HepG2 (cell line): ENCODE results near the gene SCYL1. TPM values are rescaled to one million over a fixed set of nuclear protein-coding genes. Genes with fewer than 3 reads are reported as not detected.

ENCODE experiments used
- ARID2 ChIP-seq: sonication (generic); formaldehyde crosslinking; IDR thresholded peaks from 2 replicates; pipeline ENCODE4 v1.8.1; 2022; ENCODE audit warnings: mild to moderate bottlenecking, missing genetic modification reagents, borderline replicate concordance
- ARNT2 ChIP-seq: sonication (generic); formaldehyde crosslinking; IDR thresholded peaks from 2 replicates; pipeline ENCODE4 v1.8.0; 2022; ENCODE audit warnings: mild to moderate bottlenecking, low read depth, missing genetic modification reagents, moderate library complexity
- ASH2L ChIP-seq: fragments of 300-600, 200-600 bp; sonication (generic); IDR thresholded peaks from 2 replicates; pipeline ENCODE4 v1.7.0; 2017; ENCODE audit warnings: low read depth, mild to moderate bottlenecking, moderate library complexity, mixed read lengths, low read length; ENCODE audit not compliant: insufficient read length
- ATF5 ChIP-seq: sonication (generic); formaldehyde crosslinking; IDR thresholded peaks from 2 replicates; pipeline ENCODE4 v1.4.0; 2020; ENCODE audit warnings: mild to moderate bottlenecking, low read depth, missing genetic modification reagents
- BCL6 ChIP-seq: IDR thresholded peaks from 2 replicates; pipeline ENCODE4 v1.6.1; 2016; ENCODE audit warnings: missing genetic modification reagents, missing compliant biosample characterization
- CREB1 ChIP-seq, 2 experiments: fragments of 450-650 bp in 1 of 2; IDR thresholded peaks; 2 replicates each; pipeline ENCODE4 v1.6.1; 2016 to 2017; ENCODE audit warnings: control low read depth in 1 of 2, mild to moderate bottlenecking in 1 of 2, missing compliant biosample characterization in 1 of 2, missing genetic modification characterization in 1 of 2
- CREBL2 ChIP-seq: sonication (generic); formaldehyde crosslinking; IDR thresholded peaks from 2 replicates; pipeline ENCODE4 v1.8.1; 2023; ENCODE audit warnings: missing genetic modification reagents, mild to moderate bottlenecking, borderline replicate concordance
- DPF2 ChIP-seq: sonication (generic); formaldehyde crosslinking; IDR thresholded peaks from 2 replicates; pipeline ENCODE4 v1.4.0; 2020; ENCODE audit warnings: mild to moderate bottlenecking, low read depth, missing genetic modification reagents, borderline replicate concordance
- ERF ChIP-seq: IDR thresholded peaks from 2 replicates; pipeline ENCODE4 v1.6.1; 2018; ENCODE audit warnings: missing biosample characterization, missing genetic modification reagents
- ESRRA ChIP-seq: sonication (generic); formaldehyde crosslinking; IDR thresholded peaks from 2 replicates; pipeline ENCODE4 v1.5.1; 2020; ENCODE audit warnings: mild to moderate bottlenecking, low read depth, missing genetic modification reagents
- HES4 ChIP-seq: sonication (generic); formaldehyde crosslinking; IDR thresholded peaks from 2 replicates; pipeline ENCODE4 v1.9.0; 2021; ENCODE audit warnings: mild to moderate bottlenecking, missing genetic modification reagents, borderline replicate concordance
- HNRNPH1 ChIP-seq: fragments of 200-400 bp; formaldehyde crosslinking; optimal IDR thresholded peaks from 2 replicates; pipeline ENCODE3; 2017; ENCODE audit warnings: mild to moderate bottlenecking, low read depth, low read length
- HOMEZ ChIP-seq: IDR thresholded peaks from 2 replicates; pipeline ENCODE4 v1.6.1; 2016; ENCODE audit warnings: low read depth
- JUND ChIP-seq: sonication (generic); formaldehyde crosslinking; IDR thresholded peaks from 2 replicates; pipeline ENCODE4 v1.8.0; 2022; ENCODE audit warnings: mild to moderate bottlenecking, missing genetic modification reagents
- KAT7 ChIP-seq: IDR thresholded peaks from 2 replicates; pipeline ENCODE4 v1.6.1; 2018; ENCODE audit warnings: borderline replicate concordance, missing compliant biosample characterization
- KDM5A ChIP-seq: fragments of 200-600 bp; sonication (generic); IDR thresholded peaks from 2 replicates; pipeline ENCODE4 v1.7.0; 2018; ENCODE audit warnings: antibody characterized with exemption, mild to moderate bottlenecking, low read length, borderline replicate concordance
- MEF2D ChIP-seq: sonication (generic); formaldehyde crosslinking; IDR thresholded peaks from 2 replicates; pipeline ENCODE4 v1.5.1; 2020; ENCODE audit warnings: mild to moderate bottlenecking, missing genetic modification reagents
- MIXL1 ChIP-seq: IDR thresholded peaks from 2 replicates; pipeline ENCODE4 v1.6.1; 2016
- MTERF4 ChIP-seq: sonication (generic); formaldehyde crosslinking; IDR thresholded peaks from 2 replicates; pipeline ENCODE4 v1.8.0; 2023; ENCODE audit warnings: mild to moderate bottlenecking, missing genetic modification reagents
- NFE2 ChIP-seq: sonication (generic); formaldehyde crosslinking; IDR thresholded peaks from 2 replicates; pipeline ENCODE4 v1.4.0; 2020; ENCODE audit warnings: missing genetic modification reagents
- NFYC ChIP-seq: IDR thresholded peaks from 2 replicates; pipeline ENCODE4 v1.6.1; 2016; ENCODE audit warnings: missing genetic modification reagents, missing compliant biosample characterization
- PLRG1 ChIP-seq: fragments of 450-650 bp; conservative IDR thresholded peaks from 2 replicates; pipeline ENCODE4 v1.6.1; 2016
- RAD51 ChIP-seq: fragments of 450-650 bp; IDR thresholded peaks from 2 replicates; pipeline ENCODE4 v1.6.1; 2016; ENCODE audit warnings: borderline replicate concordance
- SMYD3 ChIP-seq: sonication (generic); formaldehyde crosslinking; IDR thresholded peaks from 2 replicates; pipeline ENCODE4 v1.8.1; 2023; ENCODE audit warnings: mild to moderate bottlenecking, missing genetic modification reagents
- TARDBP ChIP-seq: sonication (generic); formaldehyde crosslinking; IDR thresholded peaks from 2 replicates; pipeline ENCODE4 v1.8.0; 2022; ENCODE audit warnings: mild to moderate bottlenecking, missing genetic modification reagents
- WIZ ChIP-seq: sonication (generic); formaldehyde crosslinking; IDR thresholded peaks from 2 replicates; pipeline ENCODE4 v1.5.1; 2020; ENCODE audit warnings: mild to moderate bottlenecking, missing genetic modification reagents
- ZNF383 ChIP-seq: sonication (generic); formaldehyde crosslinking; IDR thresholded peaks from 2 replicates; pipeline ENCODE4 v1.4.0; 2020; ENCODE audit warnings: missing genetic modification reagents, mild to moderate bottlenecking, borderline replicate concordance
- ZSCAN21 ChIP-seq: sonication (generic); formaldehyde crosslinking; IDR thresholded peaks from 2 replicates; pipeline ENCODE4 v1.8.0; 2022; ENCODE audit warnings: mild to moderate bottlenecking, missing genetic modification reagents, moderate library complexity, borderline replicate concordance
- polyA plus RNA-seq, 8 experiments: library from polyadenylated mRNA; depleted of rRNA in 3 of 8; stranded (reverse) in 7 of 8; unstranded in 1 of 8; fragments of >200 nt; fragmentation: Illumina TruSeq in 4 of 8; extraction: Trizol in 4 of 8; gene quantifications; 2 replicates each; pipeline versions ENCODE4 v1.2.1 to v1.2.3, GENCODE V29; 2011 to 2016; ENCODE audit warnings: low read depth in 4 of 8, missing spikeins in 1 of 8, mixed read lengths in 1 of 8; ENCODE audit not compliant: insufficient read depth in 1 of 8
- total RNA-seq, 5 experiments: library from RNA; depleted of rRNA; stranded (reverse); fragments of >200 nt; fragmentation: Illumina TruSeq; extraction: Trizol; gene quantifications; 2 replicates each; pipeline ENCODE4 v1.2.3, GENCODE V29; 2016; ENCODE audit warnings: low read depth in 1 of 5

The SCYL1 gene
- total and polyA plus RNA-seq, 2 of the 13 experiments (the other 11 are each of a cell fraction or from before 2014, with no cell fraction given), result 65.9 to 103 TPM

GRCh38 chr11:65487467-65488272 is 37.2 kb upstream of the SCYL1 start (continued):
- TF ChIP-seq DPF2 (CRISPR knock-in tag), result no peak
- peak; percentile 44 for TF ChIP-seq ASH2L
- peak; percentile 53; the same call in 1 of the 2 replicates for TF ChIP-seq BCL6
- TF ChIP-seq TARDBP, result peak; percentile 36; the same call in 1 of the 2 replicates
- peak; percentile 44; the same call in 1 of the 2 replicates for TF ChIP-seq ARNT2 (CRISPR knock-in tag)
- no peak for TF ChIP-seq KAT7 (CRISPR knock-in tag)
- TF ChIP-seq MIXL1, result peak; percentile 9; the same call in 1 of the 2 replicates
- no peak for TF ChIP-seq NFE2 (CRISPR knock-in tag)
- TF ChIP-seq WIZ (CRISPR knock-in tag), result no peak
- no peak for TF ChIP-seq HES4
- TF ChIP-seq MEF2D (CRISPR knock-in tag), result 0 out of 2 replicates have a peak, but pooled peaks have one; percentile 4
- TF ChIP-seq ERF, result peak; percentile 26; the same call in 1 of the 2 replicates
- peak; percentile 59 for TF ChIP-seq ZSCAN21 (CRISPR knock-in tag)
- TF ChIP-seq MTERF4 (CRISPR knock-in tag), result no peak
- TF ChIP-seq HNRNPH1, result no peak
- TF ChIP-seq JUND, result peak; percentile 82
- 0 out of 2 replicates have a peak, but pooled peaks have one; percentile 18 for TF ChIP-seq KDM5A
- TF ChIP-seq ZNF383 (CRISPR knock-in tag), result no peak
- TF ChIP-seq HOMEZ (CRISPR knock-in tag), result 0 out of 2 replicates have a peak, but pooled peaks have one; percentile 46
- TF ChIP-seq ARID2 (CRISPR knock-in tag), result no peak
- TF ChIP-seq CREBL2 (CRISPR knock-in tag), result no peak
- 0 out of 2 replicates have a peak, but pooled peaks have one; percentile 58 for TF ChIP-seq ESRRA (CRISPR knock-in tag)
- TF ChIP-seq NFYC (CRISPR knock-in tag), result peak; percentile 92
- TF ChIP-seq RAD51, result peak; percentile 89
- TF ChIP-seq PLRG1, result no peak
- no peak for TF ChIP-seq ATF5 (CRISPR knock-in tag)
- no peak for TF ChIP-seq SMYD3
- TF ChIP-seq CREB1 (IDR thresholded peaks at IDR 0.05), result peak; percentile 68; the same call in 1 of the 2 replicates
- 0 out of 2 replicates have a peak, but pooled peaks have one; percentile 53 for TF ChIP-seq CREB1 (CRISPR knock-in tag; IDR thresholded peaks at IDR 0.05)
